HG02973 (cell line): ENCODE results near the gene GPR179.

Source experiments
- ATAC-seq: cut with Tn5 transposase; IDR thresholded peaks from one replicate; pipeline ENCODE4 v1.9.1; 2021; ENCODE audit warnings: moderate library complexity; ENCODE audit not compliant: unreplicated experiment

GPR179 gene

DNA sequence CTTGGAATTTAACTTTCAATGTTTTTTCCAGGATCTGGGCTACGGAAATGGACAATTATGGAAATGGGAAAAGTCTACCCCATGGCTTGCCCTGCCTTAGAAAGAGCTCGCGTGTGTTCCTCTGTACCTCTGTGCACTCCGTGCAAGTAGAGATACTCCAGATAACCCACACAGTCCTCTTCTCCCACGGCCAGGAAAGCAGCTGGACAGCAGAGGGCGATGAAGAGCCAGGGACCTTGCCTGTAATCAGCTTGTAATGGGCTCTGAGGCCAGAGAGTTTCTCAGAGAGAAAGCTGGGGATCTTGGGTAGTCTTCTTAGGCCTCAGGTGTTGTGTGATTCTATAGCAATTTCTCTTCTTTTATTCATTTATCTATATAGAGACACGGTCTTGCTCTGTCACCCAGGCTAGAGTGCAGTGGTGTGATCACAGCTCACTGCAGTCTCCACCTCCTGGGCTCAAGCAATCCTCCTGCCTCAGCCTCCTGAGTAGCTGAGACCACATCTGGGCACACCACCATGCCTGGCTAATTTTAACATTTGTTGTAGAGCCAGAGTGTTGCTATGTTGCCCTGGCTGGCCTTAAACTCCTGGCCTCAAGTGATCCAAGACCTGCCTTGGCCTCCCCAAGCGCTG lies 5.5 kb upstream of the GPR179 start:
- no peak for ATAC-seq

DNA sequence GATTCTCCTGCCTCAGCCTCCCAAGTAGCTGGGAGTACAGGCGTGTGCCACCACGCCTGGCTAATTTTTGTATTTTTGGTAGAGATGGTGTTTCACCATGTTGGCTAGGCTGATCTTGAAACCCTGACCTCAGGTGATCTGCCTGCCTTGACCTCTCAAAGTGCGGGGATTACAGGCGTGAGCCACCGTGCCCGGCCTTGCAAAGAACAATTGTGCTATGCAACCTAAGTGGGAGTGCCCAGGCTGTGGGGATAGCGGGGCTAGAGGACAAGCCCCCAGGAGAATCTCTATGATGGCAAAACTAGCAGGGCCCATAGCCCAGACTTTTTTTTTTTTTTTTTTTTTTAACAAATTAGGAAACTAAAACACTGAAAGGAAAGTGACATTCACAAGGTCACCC lies 2.0 kb upstream of the GPR179 start:
- ATAC-seq, result no peak

DNA sequence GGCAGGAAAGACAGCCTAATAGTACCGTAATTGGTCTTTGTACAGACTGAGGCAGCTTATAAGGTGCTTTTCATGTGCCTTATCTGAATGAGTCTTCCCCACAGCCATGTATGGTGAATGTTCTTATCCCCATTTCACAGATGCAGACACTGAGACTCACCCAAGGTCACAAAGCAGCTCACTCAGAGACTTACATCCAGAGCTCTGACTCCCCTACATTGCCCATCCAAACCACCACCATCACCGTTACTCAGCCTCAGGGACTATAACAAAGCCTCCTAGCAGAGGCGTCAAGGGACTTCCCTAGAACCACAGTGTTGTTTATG lies 627 bp upstream of the GPR179 start:
- ATAC-seq, result no peak

DNA sequence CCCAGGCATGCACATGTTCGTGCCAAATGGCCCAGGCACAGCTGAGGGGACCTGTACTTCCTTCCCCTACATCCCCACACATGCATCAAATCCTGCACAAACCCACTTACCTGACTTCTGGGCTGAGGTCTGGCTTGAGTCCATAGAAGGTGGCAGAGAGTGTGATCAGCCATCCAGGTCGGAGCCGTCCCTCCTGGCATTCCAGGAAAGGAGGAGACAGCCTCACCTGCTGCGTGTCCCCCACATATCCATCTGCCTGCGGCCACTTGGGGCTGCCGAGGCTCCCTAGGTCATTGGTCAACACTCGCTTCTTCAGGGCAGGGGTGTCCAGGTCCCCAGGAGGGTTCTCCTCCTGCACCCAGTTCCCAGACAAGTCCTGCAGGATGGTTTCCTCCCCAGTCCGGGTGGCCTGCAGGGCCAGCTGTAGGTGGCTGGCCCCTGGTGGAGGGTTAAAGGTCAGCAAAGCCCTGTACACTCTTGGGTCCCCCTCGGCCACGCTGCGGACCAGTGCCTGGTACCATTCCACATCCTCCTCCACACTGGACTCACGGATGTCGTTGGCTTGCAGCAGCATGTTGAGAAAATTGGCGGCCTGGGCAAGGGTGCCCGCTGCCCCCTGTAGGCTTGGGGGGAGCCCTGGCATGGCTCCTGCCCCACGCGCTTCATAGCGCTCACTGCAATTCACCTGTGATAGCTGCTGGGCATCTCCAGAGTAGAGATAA lies 709 bp downstream of the GPR179 start:
- no peak for ATAC-seq

DNA sequence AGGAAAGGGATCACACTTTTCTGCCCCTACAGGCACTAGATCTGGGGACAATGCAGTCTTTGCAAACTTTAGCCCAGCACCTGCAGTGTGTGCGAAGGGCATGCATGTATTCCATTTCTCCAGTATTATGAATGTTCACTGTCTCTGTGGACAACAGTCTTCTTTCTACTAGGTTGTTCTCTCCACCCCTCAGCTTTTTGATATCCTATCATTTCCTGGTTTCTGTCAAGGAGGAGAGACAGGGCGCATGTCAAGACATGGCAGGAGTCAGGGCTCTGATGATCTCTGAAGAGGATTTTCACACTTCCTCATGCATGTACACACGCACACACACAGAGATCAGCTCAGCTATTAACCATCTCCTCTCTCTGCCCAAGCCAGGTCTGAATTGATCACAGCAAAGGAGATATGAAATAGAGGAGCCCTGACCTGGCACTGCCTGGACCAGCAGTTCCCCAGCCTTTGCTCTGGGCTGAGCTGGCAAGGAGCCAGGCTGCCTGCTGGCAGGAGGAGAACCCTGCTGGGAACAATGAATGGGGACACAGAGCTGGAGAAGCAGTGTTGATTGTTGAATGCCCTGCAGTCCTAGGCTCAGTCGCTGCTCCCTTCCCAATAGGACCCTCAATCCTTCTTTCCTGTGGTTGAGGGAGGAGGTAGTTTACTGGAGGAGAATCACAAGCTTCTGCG lies 2.6 kb downstream of the GPR179 start:
- no peak for ATAC-seq

DNA sequence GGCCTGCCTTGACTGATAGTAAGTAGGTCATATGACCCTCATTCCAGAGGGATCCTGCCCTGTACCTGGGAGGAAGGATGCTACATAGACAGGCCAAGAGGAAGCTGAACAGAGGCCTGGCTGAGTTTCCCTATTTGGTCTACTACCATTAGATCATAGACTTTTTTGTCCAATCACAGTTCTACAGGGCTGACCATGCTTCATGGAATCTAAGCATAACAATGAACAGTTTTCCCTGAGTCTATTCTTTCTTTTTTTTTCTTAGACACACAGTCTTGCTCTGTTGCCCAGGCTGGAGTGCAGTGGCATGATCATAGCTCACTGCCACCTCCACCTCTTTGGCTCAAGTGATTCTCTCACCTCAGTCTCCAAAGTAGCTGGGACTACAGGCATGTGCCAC lies 3.9 kb downstream of the GPR179 start:
- no peak for ATAC-seq

DNA sequence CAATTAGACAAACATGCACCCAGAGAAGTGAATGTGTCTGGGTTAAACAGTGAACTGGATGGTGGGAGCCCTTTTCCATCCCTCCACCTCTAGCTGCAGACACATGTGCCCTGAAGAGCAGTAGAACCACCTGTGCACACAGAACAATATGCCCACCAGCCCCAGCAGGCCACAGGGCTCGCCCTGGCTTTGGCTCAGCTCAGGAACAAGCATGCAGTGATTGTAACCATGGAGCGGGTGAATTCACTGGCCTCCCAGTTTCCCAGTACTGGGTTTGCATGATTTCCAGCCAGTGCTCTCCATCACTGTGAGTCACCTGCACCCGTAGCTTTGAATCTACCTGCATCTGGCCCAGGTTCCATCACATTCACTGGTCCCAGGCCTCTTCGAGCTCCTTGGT lies 5.2 kb downstream of the GPR179 start:
- no peak for ATAC-seq

DNA sequence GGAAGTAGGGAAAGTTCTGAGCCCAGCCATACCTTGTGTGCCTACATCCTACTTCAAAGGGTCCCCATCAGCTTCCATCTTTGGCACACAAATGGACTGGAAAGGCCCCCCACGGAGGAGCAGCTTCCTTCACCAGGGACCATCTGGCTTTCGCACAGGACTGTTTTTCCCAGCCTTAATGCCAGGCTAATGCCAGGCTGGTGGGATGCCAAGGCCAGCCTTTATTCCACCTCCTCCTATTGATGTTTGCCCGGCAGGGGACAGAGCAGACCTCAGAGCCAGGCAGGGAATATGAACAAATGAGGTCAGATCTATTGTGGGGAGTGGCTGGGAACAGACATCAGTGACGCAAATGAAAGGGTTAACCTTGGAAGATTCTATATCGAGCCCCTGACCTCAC lies 5.7 kb downstream of the GPR179 start:
- ATAC-seq, result no peak

DNA sequence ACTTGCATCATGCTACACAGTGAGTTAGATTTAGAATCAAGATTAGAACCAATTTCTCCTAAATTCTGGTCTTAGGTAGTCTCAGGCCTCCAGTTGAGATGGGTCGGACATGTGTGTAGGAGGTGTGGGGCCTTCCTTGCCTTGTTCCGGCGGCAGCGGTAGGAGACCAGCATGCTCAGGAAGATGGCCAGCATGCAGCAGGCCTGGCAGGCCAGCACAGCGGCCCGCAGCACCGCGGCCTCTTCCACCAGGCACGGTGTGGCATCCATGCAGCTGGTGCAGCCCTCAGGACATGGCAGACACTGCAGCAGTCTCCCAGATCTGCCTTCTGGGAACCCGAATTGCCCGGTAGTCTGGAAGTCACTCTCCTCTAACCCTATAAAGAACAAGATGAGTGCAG lies 6.9 kb downstream of the GPR179 start:
- no peak for ATAC-seq

DNA sequence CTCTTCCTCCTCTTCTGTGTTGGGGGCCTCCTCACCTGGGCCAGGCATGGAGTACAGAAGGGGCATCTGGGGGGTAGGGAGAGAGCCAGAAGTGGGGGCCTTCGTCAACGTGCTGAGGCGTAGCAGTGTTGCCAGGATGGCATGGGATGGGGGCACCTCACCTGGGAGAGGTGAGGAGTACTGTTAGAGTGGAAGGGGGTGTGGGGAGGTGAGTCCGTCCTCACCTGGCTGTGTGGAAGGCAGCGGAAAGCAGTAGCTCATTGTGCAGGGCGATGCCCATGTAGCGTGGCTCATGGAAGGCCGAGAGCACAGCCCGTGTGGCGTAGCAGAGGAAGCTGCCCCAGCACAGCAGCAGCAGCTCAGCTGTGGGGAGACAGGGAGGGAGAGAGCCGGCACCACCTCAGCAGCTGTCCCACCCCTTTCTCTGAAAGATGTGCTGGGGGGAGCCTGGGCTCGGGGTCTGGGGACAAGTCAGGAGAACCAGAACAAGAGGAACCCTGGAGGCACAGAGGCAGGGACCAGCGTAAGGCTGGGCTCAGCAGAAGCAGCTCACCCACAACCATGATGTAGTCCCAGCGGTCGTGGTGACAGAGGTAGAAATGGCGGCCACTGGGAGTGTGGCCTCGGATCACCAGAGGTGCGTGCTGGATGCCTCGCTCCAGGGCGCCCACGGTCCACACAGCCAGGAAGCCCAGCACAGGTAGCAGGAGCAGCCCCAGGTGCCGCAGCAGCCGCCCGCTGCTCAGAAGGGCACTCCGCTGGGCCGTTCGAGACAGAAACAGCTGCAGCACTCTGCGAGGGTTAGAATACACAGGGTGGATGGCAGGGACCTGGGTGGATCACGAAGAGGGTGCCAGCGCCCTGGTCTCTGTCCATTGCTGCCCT lies 9.0 kb downstream of the GPR179 start:
- no peak for ATAC-seq

DNA sequence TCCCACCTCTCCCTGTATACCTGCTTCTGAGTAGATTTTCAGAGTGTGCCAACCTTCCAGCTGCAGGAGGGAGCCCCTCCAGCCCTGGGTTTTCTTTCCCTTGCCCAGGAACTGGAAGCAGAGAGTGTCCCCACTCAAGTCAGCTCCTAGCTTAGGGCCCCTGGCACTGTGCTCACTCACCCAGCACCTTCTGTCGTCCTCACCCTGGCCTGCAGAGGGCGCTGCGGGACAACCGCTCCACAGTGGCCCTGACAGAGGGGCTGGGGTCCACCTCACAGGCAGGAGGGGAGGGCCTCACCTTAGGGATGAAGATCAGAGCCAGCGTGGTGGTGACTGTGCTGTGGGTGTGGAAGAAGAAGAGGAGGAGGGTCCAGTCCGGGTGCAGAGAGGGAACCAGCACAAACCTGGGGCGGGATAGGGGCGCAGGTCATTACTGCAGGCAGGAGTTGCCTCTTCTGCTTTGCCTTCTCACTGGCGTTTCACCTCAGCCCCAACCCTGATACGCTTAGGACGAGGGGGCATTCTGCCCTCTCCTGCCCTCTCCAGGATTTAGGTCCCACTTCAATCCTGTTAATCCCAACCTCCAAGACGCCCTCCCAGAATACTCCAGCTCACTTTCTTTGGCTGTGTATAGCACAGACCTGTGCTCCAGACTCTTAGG lies 10.0 kb downstream of the GPR179 start:
- ATAC-seq, result no peak

DNA sequence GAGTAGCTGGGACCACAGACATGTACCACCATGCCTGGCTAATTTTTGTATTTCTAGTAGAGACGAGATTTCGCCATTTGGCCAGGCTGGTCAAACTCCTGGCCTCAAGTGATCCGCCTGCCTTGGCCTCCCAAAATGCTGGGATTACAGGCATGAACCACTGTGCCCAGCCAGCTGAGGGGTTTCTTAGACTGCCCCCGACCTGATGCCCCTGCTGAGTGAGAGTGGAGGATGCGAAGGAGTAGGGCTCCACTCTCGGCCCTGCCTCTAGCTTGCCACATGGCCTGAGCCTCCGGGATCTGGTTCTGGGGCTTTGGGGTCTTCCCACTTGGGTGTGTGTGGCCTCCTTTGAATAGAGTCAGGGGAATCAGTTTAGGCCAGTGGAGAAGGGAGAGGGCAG lies 11.0 kb downstream of the GPR179 start:
- no peak for ATAC-seq

DNA sequence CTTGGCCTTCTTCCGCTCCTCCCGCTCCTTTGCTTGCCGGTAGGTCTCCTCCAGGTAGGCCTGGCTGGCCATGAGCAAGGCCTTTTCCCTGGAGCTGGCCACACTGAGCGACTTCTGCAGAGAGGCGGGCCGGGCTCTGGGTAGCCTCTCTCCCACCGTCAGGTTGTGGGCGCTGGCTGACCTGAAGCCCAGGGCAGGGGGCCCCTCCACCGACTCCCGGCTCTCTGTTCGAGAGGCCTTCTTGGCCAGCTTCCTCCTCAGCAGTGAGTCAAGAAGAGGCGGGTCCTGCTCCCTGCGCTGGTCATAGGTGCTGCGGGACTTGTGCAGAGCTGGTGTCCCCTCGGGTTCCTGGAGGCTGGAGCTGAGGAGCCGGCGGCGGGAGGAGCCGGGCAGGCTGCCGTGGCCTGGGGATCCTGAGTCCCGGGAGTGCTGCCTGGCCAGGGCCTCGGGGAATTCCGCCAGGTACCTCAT lies 12.8 kb downstream of the GPR179 start:
- no peak for ATAC-seq

DNA sequence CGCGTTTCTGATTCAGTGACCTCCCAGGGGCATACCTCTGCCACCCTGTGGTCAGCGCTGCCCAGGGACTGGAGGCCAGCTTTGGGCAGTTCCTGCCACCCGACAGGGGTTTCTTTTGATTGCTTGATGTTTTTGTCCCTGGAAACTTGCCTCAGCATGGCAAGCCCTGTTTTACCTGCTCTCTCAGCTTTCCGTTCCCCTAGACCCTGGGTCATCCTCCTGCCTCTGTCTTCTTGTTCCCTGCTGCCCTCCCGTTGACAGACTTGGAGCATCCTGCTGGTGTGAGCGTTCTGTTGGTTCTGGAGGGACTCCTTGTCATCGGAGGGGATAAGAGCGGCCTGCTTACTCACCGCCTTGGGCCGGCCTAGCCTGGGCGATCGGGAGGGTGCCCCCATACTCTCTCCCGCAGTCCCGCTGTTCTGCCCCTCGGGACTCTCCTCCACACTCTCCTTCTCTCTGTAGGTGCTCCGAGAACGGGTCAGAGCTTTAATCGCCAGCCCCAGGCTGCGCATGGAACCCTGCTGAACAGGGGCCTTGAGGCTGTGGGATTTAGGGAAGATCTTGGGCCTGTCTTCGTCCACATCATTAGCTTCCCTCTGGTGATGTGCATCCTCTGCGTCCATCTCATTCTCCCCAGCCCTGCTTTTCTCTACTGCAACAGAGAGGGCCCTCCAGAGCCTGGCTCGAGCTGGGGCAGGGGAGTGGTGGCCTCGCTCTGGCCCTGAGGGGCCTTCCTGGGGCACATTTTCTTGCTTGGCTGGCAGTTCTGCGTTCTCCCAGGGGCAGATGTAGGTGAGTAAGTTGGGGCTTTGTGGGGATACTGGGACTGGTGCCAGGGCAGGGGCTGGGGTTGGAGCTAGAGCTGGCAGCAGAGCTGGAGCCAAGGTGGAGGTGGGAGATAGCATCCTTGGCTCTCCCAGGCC lies 13.7 kb downstream of the GPR179 start:
- ATAC-seq, result no peak

DNA sequence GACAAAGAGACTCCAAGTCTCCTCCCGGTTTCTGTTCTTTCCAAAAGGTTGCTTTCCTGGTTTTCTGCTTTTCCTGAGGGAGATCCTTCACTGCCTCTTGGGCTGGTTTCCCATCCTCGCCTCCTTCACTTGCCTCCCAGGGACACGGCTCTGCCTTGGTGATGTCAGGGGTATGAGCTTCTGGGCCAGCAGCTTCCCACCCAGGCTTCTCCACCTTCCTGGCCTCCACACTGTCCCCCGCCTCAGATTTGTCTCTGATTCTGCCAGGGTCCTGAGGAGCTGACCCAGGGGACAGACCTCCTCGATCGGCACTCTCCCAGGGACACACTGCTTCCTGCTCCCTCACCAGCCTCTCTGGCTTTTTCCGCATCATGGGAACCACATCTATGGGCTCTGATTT lies 14.5 kb downstream of the GPR179 start:
- no peak for ATAC-seq

DNA sequence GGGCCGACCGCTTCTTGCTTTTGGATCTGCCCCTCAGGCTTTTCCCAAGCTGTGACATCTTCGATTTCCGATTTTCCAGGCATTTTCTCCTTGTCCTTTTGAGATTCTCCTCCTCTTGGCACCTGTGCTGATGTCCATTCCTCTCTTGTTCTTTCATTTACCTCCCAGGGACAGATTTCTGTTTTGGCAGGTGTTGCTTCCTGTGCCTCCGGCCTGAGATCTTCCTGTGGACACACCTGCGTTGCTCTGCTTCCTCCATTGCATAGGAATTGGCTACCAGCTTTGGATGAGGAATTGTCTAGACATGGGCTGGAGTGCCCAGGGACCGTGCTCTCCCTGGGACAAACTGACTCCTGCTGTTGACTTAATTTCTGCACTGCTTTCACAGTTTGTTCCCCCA lies 15.1 kb downstream of the GPR179 start:
- ATAC-seq, result no peak

DNA sequence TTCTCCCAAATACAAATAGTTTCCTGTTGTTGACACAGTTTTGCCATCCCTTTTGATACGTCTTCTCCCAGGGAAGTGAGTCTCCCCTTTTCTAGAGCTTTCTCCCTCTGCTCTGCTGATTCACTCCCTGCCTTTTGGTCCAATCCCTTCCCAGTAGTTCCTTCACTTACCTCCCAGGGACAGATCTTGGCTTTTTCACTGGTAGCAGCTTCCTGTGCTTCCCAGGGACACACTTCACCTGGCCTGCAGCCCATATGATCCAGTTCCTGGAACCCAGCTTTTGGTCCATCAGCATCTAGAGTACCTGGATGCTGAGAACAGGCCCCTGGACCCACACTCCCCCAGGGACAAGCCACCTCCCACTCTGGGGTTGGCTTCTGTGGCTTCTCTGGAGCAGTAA lies 15.8 kb downstream of the GPR179 start:
- no peak for ATAC-seq

DNA sequence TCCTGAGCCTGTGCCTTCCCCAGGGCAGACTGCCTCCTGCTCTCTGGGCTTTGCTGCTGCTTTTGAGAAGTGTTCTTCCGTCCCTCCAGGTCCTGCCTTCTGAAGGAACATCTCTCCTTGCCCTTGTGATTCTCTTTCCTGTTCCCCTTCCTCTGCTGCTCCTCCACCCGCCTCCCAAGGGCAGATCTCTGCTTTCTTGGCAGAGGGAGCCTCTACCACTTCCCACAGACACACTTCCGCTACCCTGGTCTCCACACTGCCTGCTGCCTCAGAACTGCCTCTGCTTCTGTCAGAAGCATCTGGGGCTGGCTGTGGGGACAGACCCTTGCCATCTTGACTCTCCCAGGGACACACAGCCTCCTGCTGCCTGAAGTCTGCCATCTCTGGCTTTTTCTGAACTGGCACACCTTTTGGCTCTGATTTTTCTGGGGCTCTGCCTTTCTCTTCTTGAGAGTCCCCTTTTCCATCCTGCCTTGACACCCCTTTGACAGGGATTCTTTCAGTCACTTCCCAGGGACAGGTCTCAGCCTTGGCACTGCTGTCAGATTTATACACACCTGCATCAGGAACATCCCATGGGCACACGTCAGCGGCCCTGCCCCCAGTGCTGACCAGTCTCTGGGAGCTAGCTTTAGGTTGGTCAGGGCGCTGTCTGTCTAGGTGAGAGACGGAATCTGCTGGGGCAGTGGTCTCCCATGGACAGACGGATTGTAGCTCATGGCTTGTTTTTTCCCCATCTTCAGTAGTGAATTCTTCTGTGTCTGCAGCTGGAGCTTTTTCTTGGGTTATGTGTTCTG lies 16.6 kb downstream of the GPR179 start:
- no peak for ATAC-seq

DNA sequence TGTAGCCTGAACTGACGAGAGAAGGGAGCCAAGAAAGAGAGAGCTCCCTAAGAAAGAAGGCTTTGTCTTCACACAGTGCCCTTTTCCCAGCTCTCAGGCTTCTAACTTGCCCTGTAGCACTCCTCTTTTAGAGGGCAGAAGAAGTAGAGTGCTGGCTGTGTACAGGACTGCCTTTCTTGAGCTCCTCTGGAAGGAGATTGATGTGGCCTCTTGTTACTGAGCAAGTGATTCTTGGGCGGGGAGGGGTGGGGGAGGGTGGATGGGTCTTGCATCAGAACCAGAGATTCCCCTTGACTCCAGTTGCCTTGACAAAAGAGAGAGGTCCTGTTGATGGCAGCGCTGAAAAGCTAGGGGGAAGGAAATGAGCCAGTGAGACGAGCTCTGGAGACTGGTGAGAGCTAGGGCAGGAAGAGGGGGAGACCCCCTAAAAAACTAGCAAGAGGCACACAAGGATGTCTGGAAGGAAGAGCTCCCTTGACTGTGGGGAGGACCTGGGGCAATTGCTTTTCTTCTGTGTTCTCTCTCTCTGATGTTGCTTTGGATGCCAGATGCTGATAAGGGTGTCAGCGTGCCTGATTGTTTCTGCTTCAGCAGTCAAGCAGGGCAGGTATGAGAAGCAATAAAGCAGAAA lies 18.4 kb downstream of the GPR179 start:
- no peak for ATAC-seq
